B cell (primary cell): ENCODE results near the gene KCNK17. TPM values are rescaled to one million over a fixed set of nuclear protein-coding genes. Genes with fewer than 3 reads are reported as not detected.

Experiments used
- ATAC-seq: fragments of 200-7000 bp; cut with Tn5 transposase; one replicate; pipeline ENCODE4 v1.10.0; 2021; ENCODE audit warnings: low read depth, mild to moderate bottlenecking, moderate number of reproducible peaks, moderate library complexity
- CTCF ChIA-PET: fragments of 350-600 bp; sonication (Branson Sonifier 250); formaldehyde crosslinking; loops from one replicate; lab custom pipeline; 2021; ENCODE audit warnings: antibody characterized with exemption, inconsistent platforms; lab: Charles Lee
- POLR2A ChIA-PET: fragments of 350-600 bp; sonication (Branson Sonifier 250); formaldehyde crosslinking; loops from one replicate; lab custom pipeline; 2021; ENCODE audit warnings: antibody characterized with exemption; lab: Charles Lee
- DNase-seq: peaks from one replicate; pipeline ENCODE4 v3.0.0; 2013
- H2AFZ ChIP-seq: 2 replicates; pipeline ENCODE4 v1.6.1; 2012; ENCODE audit warnings: mild to moderate bottlenecking, low read depth, low read length; ENCODE audit not compliant: insufficient read depth, poor library complexity, severe bottlenecking
- H3K27ac ChIP-seq, 2 donors: 1 replicate in 1 of 2; 2 replicates in 1 of 2; pipeline ENCODE4 v1.5.1; 2012 to 2013; ENCODE audit warnings: low read length in 2 of 2, mild to moderate bottlenecking in 2 of 2, moderate library complexity in 1 of 2
- H3K27me3 ChIP-seq, 4 experiments: fragments of 200-600 bp in 1 of 4; sonication (generic) in 1 of 4; replicated peaks in 1 of 4; 1 replicate in 2 of 4; 2 replicates in 2 of 4; pipeline versions ENCODE4 v1.6.1 to v1.7.0; 2013 to 2016; ENCODE audit warnings: low read length in 3 of 4, mild to moderate bottlenecking in 2 of 4, mixed read lengths in 1 of 4, moderate library complexity in 1 of 4; ENCODE audit not compliant: insufficient read depth in 4 of 4, control insufficient read depth in 3 of 4; ENCODE audit errors: control extremely low read depth in 1 of 4
- H3K36me3 ChIP-seq, 2 experiments: replicated peaks in 1 of 2; 1 replicate in 1 of 2; 2 replicates in 1 of 2; pipeline versions ENCODE4 v1.6.1 to v1.7.1; 2013; ENCODE audit warnings: low read length in 1 of 2; ENCODE audit not compliant: insufficient read depth in 2 of 2, control insufficient read depth in 1 of 2; ENCODE audit errors: control extremely low read depth in 1 of 2, extremely low read depth in 1 of 2
- H3K4me1 ChIP-seq, 2 donors: fragments of 200-600 bp in 1 of 2; sonication (generic) in 1 of 2; 1 replicate in 1 of 2; 2 replicates in 1 of 2; pipeline versions ENCODE4 v1.5.1 to v1.6.1; 2013 to 2017; ENCODE audit warnings: low read length in 2 of 2; ENCODE audit not compliant: control insufficient read depth in 2 of 2, insufficient read depth in 2 of 2
- H3K4me2 ChIP-seq: replicated peaks from 2 replicates; pipeline ENCODE3; 2012; ENCODE audit warnings: mild to moderate bottlenecking, low read depth, low read length; ENCODE audit not compliant: poor library complexity, severe bottlenecking
- H3K4me3 ChIP-seq, 5 experiments: fragments of 200-600 bp in 1 of 5; sonication (generic) in 1 of 5; 1 replicate in 3 of 5; 2 replicates in 2 of 5; pipeline versions ENCODE4 v1.5.1 to v1.7.0; 2011 to 2016; ENCODE audit warnings: low read length in 4 of 5, mild to moderate bottlenecking in 4 of 5, low read depth in 2 of 5, control low read depth in 1 of 5, moderate library complexity in 1 of 5; ENCODE audit not compliant: insufficient read depth in 1 of 5; ENCODE audit errors: control extremely low read depth in 1 of 5, extremely low read depth in 1 of 5
- H3K79me2 ChIP-seq: fragments of 200-600 bp; sonication (generic); one replicate; pipeline ENCODE4 v1.6.0; 2016; ENCODE audit warnings: low read length; ENCODE audit not compliant: control insufficient read depth, insufficient read depth
- H3K9ac ChIP-seq: fragments of 200-600 bp; sonication (generic); 2 replicates; pipeline ENCODE4 v1.6.1; 2017; ENCODE audit warnings: mild to moderate bottlenecking, low read length, moderate library complexity
- H3K9me3 ChIP-seq, 3 donors: one replicate each; pipeline versions ENCODE4 v1.6.1 to v1.7.1; 2013; ENCODE audit warnings: low read length in 2 of 3; ENCODE audit not compliant: control insufficient read depth in 2 of 3, insufficient read depth in 1 of 3; ENCODE audit errors: control extremely low read depth in 1 of 3
- H4K20me1 ChIP-seq: 2 replicates; pipeline ENCODE4 v1.6.0; 2012; ENCODE audit warnings: mild to moderate bottlenecking, low read length; ENCODE audit not compliant: insufficient read depth, control insufficient read depth, poor library complexity, severe bottlenecking
- H3K27ac Mint-ChIP-seq: one replicate; pipeline ENCODE4 v1.8.0; 2021; ENCODE audit warnings: mixed read lengths
- H3K27me3 Mint-ChIP-seq: one replicate; pipeline ENCODE4 v1.8.0; 2021; ENCODE audit warnings: mixed read lengths
- H3K4me1 Mint-ChIP-seq: one replicate; pipeline ENCODE4 v1.8.0; 2021; ENCODE audit warnings: mixed read lengths
- H3K4me3 Mint-ChIP-seq: one replicate; pipeline ENCODE4 v1.8.0; 2021; ENCODE audit warnings: mixed read lengths
- H3K9me3 Mint-ChIP-seq: one replicate; pipeline ENCODE4 v1.8.0; 2022; ENCODE audit warnings: mixed read lengths; ENCODE audit not compliant: insufficient read depth
- CTCF ChIP-seq: fragments of 200-600 bp; IDR thresholded peaks from one replicate; pipeline ENCODE4 v1.8.0; 2022; ENCODE audit warnings: antibody characterized with exemption, mild to moderate bottlenecking
- EZH2 ChIP-seq: IDR thresholded peaks from 2 replicates; pipeline ENCODE4 v1.6.1; 2012; ENCODE audit warnings: borderline replicate concordance, low read depth, mild to moderate bottlenecking, moderate library complexity, low read length; ENCODE audit not compliant: insufficient read depth, poor library complexity, severe bottlenecking
- WGBS: methylation state at CpG from one replicate; pipeline ENCODE4 v1.1.5; 2013; ENCODE audit warnings: missing lambda C conversion rate; ENCODE audit not compliant: insufficient coverage; 5-methylcytosine and 5-hydroxymethylcytosine counted together
- intact Hi-C: fragments of 100-400 bp; cut with micrococcal nuclease; formaldehyde crosslinking; loops from one replicate; pipeline ENCODE4 v1.10.0; 2022
- polyA plus RNA-seq: library from polyadenylated mRNA; depleted of rRNA; stranded (reverse); fragments of >200 nt; gene quantifications from 2 replicates; pipeline ENCODE4 v1.2.3, GENCODE V29; 2012
- total RNA-seq, 2 donors: library from RNA; stranded (reverse); fragments of 120-200 nt in 1 of 2; gene quantifications; 1 replicate in 1 of 2; 2 replicates in 1 of 2; pipeline versions ENCODE4 v1.2.3 to v1.2.4, GENCODE V29; 2013 to 2022

Gene KCNK17
- total and polyA plus RNA-seq, 2 donors (not counting 1 experiment from before 2014, with no cell fraction given): not detected

DNA sequence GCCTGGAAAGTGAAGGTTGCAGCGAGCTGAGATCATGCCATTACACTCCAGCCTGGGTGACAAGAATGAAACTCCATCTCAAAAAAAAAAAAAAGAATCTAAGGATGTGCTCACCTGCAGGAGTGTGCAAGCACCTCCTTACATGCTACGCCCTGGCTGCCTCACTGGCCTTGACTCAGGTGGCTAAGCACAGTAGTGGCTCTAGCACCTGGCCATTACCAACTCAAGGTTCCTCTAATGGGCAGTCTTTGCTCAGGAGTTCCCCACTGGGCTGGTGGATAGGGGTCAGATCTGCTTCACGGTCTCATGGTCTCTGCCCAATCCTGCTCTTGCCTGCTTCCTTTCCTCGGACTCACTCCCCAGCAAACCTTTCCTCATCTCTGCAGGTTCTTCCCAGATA, 39.7 kb downstream of the KCNK17 start:
- H3K4me1 ChIP-seq: no peaks in the 10 kb centered on the region
- no peak for ATAC-seq
- TF ChIP-seq EZH2 (no peak), CTCF (no peak)
- no peaks in the 10 kb centered on the region for H3K36me3 ChIP-seq
- POLR2A ChIA-PET: no interaction called here
- peaks cover 3% of the 10 kb centered on the region for H3K9me3 Mint-ChIP-seq
- intact Hi-C loops: no loop called here
- no peak for DNase-seq
- no peak overlapping the region for H3K4me3 ChIP-seq
- peaks cover 0 to 7% (median 0%) of the 10 kb centered on the region in 4 experiments for H3K27me3 ChIP-seq
- no peaks in the 10 kb centered on the region for H3K9me3 ChIP-seq
- no peak overlapping the region for H3K27ac ChIP-seq
- H3K79me2 ChIP-seq: no peaks in the 10 kb centered on the region
- H3K27ac Mint-ChIP-seq: no peak overlapping the region
- peaks cover 45% of the 10 kb centered on the region for H3K27me3 Mint-ChIP-seq
- no peak overlapping the region for H2AFZ ChIP-seq
- H3K4me2 ChIP-seq: no peak overlapping the region
- peaks cover 3% of the 10 kb centered on the region for H3K4me1 Mint-ChIP-seq
- 67% methylated on average over 3 of the region's 4 CpGs for WGBS
- no peak overlapping the region for H3K4me3 Mint-ChIP-seq
- CTCF ChIA-PET: no interaction called here
- H3K9ac ChIP-seq: no peak overlapping the region
- no peaks in the 10 kb centered on the region for H4K20me1 ChIP-seq

GRCh38 chr6:39273406-39273821, 40.8 kb downstream of the KCNK17 start:
- H3K9me3 Mint-ChIP-seq: peaks cover 3% of the 10 kb centered on the region
- ChIA-PET CTCF (no interaction called here), POLR2A (no interaction called here)
- DNase-seq: no peak
- Histone ChIP-seq H3K27ac (no peak overlapping the region), H3K4me2 (no peak overlapping the region), H3K36me3 (no peaks in the 10 kb centered on the region), H4K20me1 (no peaks in the 10 kb centered on the region), H3K4me3 (no peak overlapping the region), H2AFZ (no peak overlapping the region), H3K27me3 (peaks cover 0 to 7% (median 0%) of the 10 kb centered on the region in 4 experiments), H3K9me3 (no peaks in the 10 kb centered on the region), H3K9ac (no peak overlapping the region), H3K4me1 (no peaks in the 10 kb centered on the region), H3K79me2 (no peaks in the 10 kb centered on the region)
- H3K4me3 Mint-ChIP-seq: no peak overlapping the region
- TF ChIP-seq EZH2 (no peak), CTCF (no peak)
- peaks cover 45% of the 10 kb centered on the region for H3K27me3 Mint-ChIP-seq
- intact Hi-C loops: no loop called here
- H3K4me1 Mint-ChIP-seq: peaks cover 3% of the 10 kb centered on the region
- no peak for ATAC-seq
- WGBS: 66% methylated on average over 6 of the region's 6 CpGs
- H3K27ac Mint-ChIP-seq: no peak overlapping the region
